H9 (cell line): ENCODE measurements around the gene PALD1. TPM values are rescaled to one million over a fixed set of nuclear protein-coding genes. Genes with fewer than 3 reads are reported as not detected.
A peak's percentile ranks its signal among the peaks of the same experiment; 100 is the strongest.

ENCODE experiments used
- DNase-seq: peaks from one replicate; pipeline ENCODE4 v3.0.0-alpha.2; 2017
- H2AFZ ChIP-seq: one replicate; pipeline ENCODE4 v1.6.1; 2013; ENCODE audit warnings: mild to moderate bottlenecking, low read length, control low read depth, moderate library complexity
- H2AK5ac ChIP-seq: 2 replicates; pipeline ENCODE4 v1.6.1; 2013; ENCODE audit warnings: low read length, control low read depth, mixed read lengths; ENCODE audit not compliant: insufficient read length
- H2BK120ac ChIP-seq: one replicate; pipeline ENCODE4 v1.6.1; 2013; ENCODE audit warnings: low read depth, mild to moderate bottlenecking, low read length, control low read depth, inconsistent platforms; ENCODE audit not compliant: poor library complexity, severe bottlenecking
- H2BK12ac ChIP-seq: 2 replicates; pipeline ENCODE4 v1.6.1; 2013; ENCODE audit warnings: low read length, control low read depth, mixed read lengths, low read depth; ENCODE audit not compliant: insufficient read length
- H2BK15ac ChIP-seq: 2 replicates; pipeline ENCODE4 v1.6.1; 2013; ENCODE audit warnings: low read depth, low read length, control low read depth
- H2BK20ac ChIP-seq: one replicate; pipeline ENCODE4 v1.6.1; 2013; ENCODE audit warnings: low read depth, mild to moderate bottlenecking, low read length, control low read depth, inconsistent platforms; ENCODE audit not compliant: poor library complexity, severe bottlenecking
- H2BK5ac ChIP-seq: 2 replicates; pipeline ENCODE4 v1.6.1; 2013; ENCODE audit warnings: low read length, control low read depth, mixed read lengths; ENCODE audit not compliant: insufficient read length
- H3K14ac ChIP-seq: 2 replicates; pipeline ENCODE4 v1.6.1; 2013; ENCODE audit warnings: low read length, control low read depth; ENCODE audit not compliant: insufficient read depth
- H3K18ac ChIP-seq: 2 replicates; pipeline ENCODE4 v1.6.1; 2013; ENCODE audit warnings: low read depth, mild to moderate bottlenecking, mixed read lengths, low read length, control low read depth; ENCODE audit not compliant: insufficient read length
- H3K23ac ChIP-seq: 2 replicates; pipeline ENCODE4 v1.6.1; 2013; ENCODE audit warnings: low read length, control low read depth, mixed read lengths, low read depth; ENCODE audit not compliant: insufficient read length
- H3K23me2 ChIP-seq: 2 replicates; pipeline ENCODE4 v1.6.1; 2013; ENCODE audit warnings: low read depth, mild to moderate bottlenecking, mixed read lengths, low read length, control low read depth; ENCODE audit not compliant: insufficient read length, poor library complexity, severe bottlenecking
- H3K27ac ChIP-seq: 2 replicates; pipeline ENCODE4 v1.5.1; 2013; ENCODE audit warnings: low read length, control low read depth, mixed read lengths, low read depth; ENCODE audit not compliant: insufficient read length
- H3K27me3 ChIP-seq: 2 replicates; pipeline ENCODE4 v1.6.1; 2013; ENCODE audit warnings: low read length, control low read depth, inconsistent platforms; ENCODE audit not compliant: insufficient read depth
- H3K4ac ChIP-seq: 2 replicates; pipeline ENCODE4 v1.6.1; 2013; ENCODE audit warnings: low read depth, mild to moderate bottlenecking, control low read depth, inconsistent platforms, low read length, moderate library complexity
- H3K4me1 ChIP-seq: 2 replicates; pipeline ENCODE4 v1.6.1; 2013; ENCODE audit warnings: low read length, control low read depth, inconsistent platforms; ENCODE audit not compliant: insufficient read depth
- H3K4me2 ChIP-seq: 2 replicates; pipeline ENCODE4 v1.6.1; 2013; ENCODE audit warnings: low read length, control low read depth, mixed read lengths; ENCODE audit not compliant: insufficient read length, insufficient read depth
- H3K56ac ChIP-seq: 2 replicates; pipeline ENCODE4 v1.6.1; 2013; ENCODE audit warnings: low read depth, mild to moderate bottlenecking, mixed read lengths, low read length, control low read depth; ENCODE audit not compliant: insufficient read length
- H3K79me1 ChIP-seq: 2 replicates; pipeline ENCODE4 v1.6.1; 2013; ENCODE audit warnings: low read depth, mild to moderate bottlenecking, moderate library complexity, low read length, control low read depth, inconsistent platforms; ENCODE audit not compliant: insufficient read depth, poor library complexity, severe bottlenecking
- H3K79me2 ChIP-seq: 2 replicates; pipeline ENCODE4 v1.6.1; 2013; ENCODE audit warnings: low read length, control low read depth, inconsistent platforms; ENCODE audit not compliant: insufficient read depth
- H3K9ac ChIP-seq: 2 replicates; pipeline ENCODE4 v1.6.1; 2013; ENCODE audit warnings: low read length, control low read depth, mixed read lengths; ENCODE audit not compliant: insufficient read length; ENCODE audit errors: extremely low read depth
- H3K9me3 ChIP-seq: one replicate; pipeline ENCODE4 v1.6.1; 2013; ENCODE audit warnings: low read depth, low read length, inconsistent platforms; ENCODE audit not compliant: control insufficient read depth
- H3T11ph ChIP-seq: one replicate; pipeline ENCODE4 v1.6.1; 2013; ENCODE audit warnings: mild to moderate bottlenecking, low read length, control low read depth, inconsistent platforms
- H4K20me1 ChIP-seq: one replicate; pipeline ENCODE4 v1.6.1; 2013; ENCODE audit not compliant: control insufficient read depth, insufficient read length, insufficient read depth
- H4K5ac ChIP-seq: 2 replicates; pipeline ENCODE4 v1.6.1; 2013; ENCODE audit warnings: low read depth, mild to moderate bottlenecking, mixed read lengths, low read length, control low read depth; ENCODE audit not compliant: insufficient read length
- H4K8ac ChIP-seq: replicated peaks from 2 replicates; pipeline ENCODE4 v1.6.1; 2013; ENCODE audit warnings: low read length, control low read depth, mixed read lengths, low read depth; ENCODE audit not compliant: insufficient read length
- H4K91ac ChIP-seq: 2 replicates; pipeline ENCODE4 v1.6.1; 2013; ENCODE audit warnings: low read depth, mild to moderate bottlenecking, moderate library complexity, mixed read lengths, low read length, control low read depth; ENCODE audit not compliant: insufficient read length
- H3K27ac Mint-ChIP-seq, 3 experiments: 2 replicates in 2 of 3; 3 replicates in 1 of 3; pipeline ENCODE4 v1.8.0; 2020 to 2021; ENCODE audit warnings: mixed read lengths in 3 of 3, mild to moderate bottlenecking in 1 of 3, moderate library complexity in 1 of 3
- H3K27me3 Mint-ChIP-seq: 2 replicates; pipeline ENCODE4 v1.8.0; 2021; ENCODE audit warnings: low read depth, mild to moderate bottlenecking, moderate library complexity, mixed read lengths
- H3K36me3 Mint-ChIP-seq, 3 experiments: 2 replicates in 2 of 3; 3 replicates in 1 of 3; pipeline ENCODE4 v1.8.0; 2020 to 2021; ENCODE audit warnings: low read depth in 3 of 3, mixed read lengths in 3 of 3; ENCODE audit not compliant: insufficient read depth in 1 of 3
- H3K4me1 Mint-ChIP-seq, 2 experiments: 2 replicates each; pipeline ENCODE4 v1.8.0; 2020; ENCODE audit warnings: mixed read lengths in 2 of 2
- H3K4me3 Mint-ChIP-seq, 2 experiments: 2 replicates in 1 of 2; 3 replicates in 1 of 2; pipeline ENCODE4 v1.8.0; 2020 to 2021; ENCODE audit warnings: mild to moderate bottlenecking in 2 of 2, mixed read lengths in 2 of 2, moderate library complexity in 1 of 2
- H3K9me3 Mint-ChIP-seq, 2 experiments: 2 replicates in 1 of 2; 3 replicates in 1 of 2; pipeline ENCODE4 v1.8.0; 2020; ENCODE audit warnings: mild to moderate bottlenecking in 2 of 2, mixed read lengths in 2 of 2, moderate library complexity in 1 of 2
- CTCF ChIP-seq: fragments of 200-600 bp; sonication (generic); conservative IDR thresholded peaks from 3 replicates; pipeline ENCODE4 v1.8.0; 2021; ENCODE audit warnings: antibody characterized with exemption, mild to moderate bottlenecking
- WGBS: extraction: QIAGEN DNeasy Blood & Tissue Kit; methylation state at CpG from one replicate; pipeline ENCODE4 v1.1.7; 2013; ENCODE audit warnings: missing lambda C conversion rate, low lambda C conversion rate, mixed read lengths; ENCODE audit not compliant: insufficient read length; ENCODE audit errors: extremely low coverage; 5-methylcytosine and 5-hydroxymethylcytosine counted together
- total RNA-seq: library from RNA; stranded (reverse); gene quantifications from 2 replicates; pipeline ENCODE4 v1.2.1, GENCODE V29; 2021

Gene PALD1
- total RNA-seq, 1 experiment from 2014 or later, result 21.1 TPM

- Histone ChIP-seq H3K4me2 (no peak overlapping the region), H4K8ac (no peak overlapping the region), H4K20me1 (no peaks in the 10 kb centered on the region), H3K27me3 (no peaks in the 10 kb centered on the region), H3K18ac (no peak overlapping the region), H3K56ac (no peak overlapping the region), H3K4me1 (peaks cover 4% of the 10 kb centered on the region; the same call in 1 of the 2 replicates), H3K9ac (no peak overlapping the region), H3K4ac (no peak overlapping the region), H2BK12ac (no peak overlapping the region), H3K23me2 (no peaks in the 10 kb centered on the region), H3K9me3 (no peaks in the 10 kb centered on the region), H3K14ac (no peak overlapping the region), H2BK120ac (no peak overlapping the region), H2BK15ac (no peak overlapping the region), H3K23ac (no peak overlapping the region), H2BK5ac (no peak overlapping the region), H2AFZ (no peak overlapping the region), H3K79me2 (no peaks in the 10 kb centered on the region), H3K79me1 (no peaks in the 10 kb centered on the region), H3T11ph (no peak overlapping the region), H2BK20ac (no peak overlapping the region), H4K91ac (no peak overlapping the region), H4K5ac (no peak overlapping the region), H3K27ac (no peak overlapping the region), H2AK5ac (no peak overlapping the region)
- Mint-ChIP-seq H3K4me1 (peaks cover 32 to 43% of the 10 kb centered on the region in 2 experiments), H3K36me3 (no peaks in the 10 kb centered on the region), H3K4me3 (no peak overlapping the region), H3K9me3 (no peaks in the 10 kb centered on the region), H3K27ac (0 out of 7 replicates have a peak overlapping the region, but pooled peaks of 1 of the 3 experiments have one; percentile 5), H3K27me3 (peaks cover 3% of the 10 kb centered on the region)
- TF ChIP-seq CTCF, result no peak
- WGBS, result no CpG with 5 or more reads among the region's 8 CpGs
- no peak for DNase-seq
Measured at GRCh38 chr10:70587045-70587658, 108.6 kb downstream of the PALD1 start.
